Stimulated activated naive CD8-positive, alpha-beta T cell treated with anti-CD3 and anti-CD28 coated beads, Interleukin-15, amount 100 ng/mL, for 72 hours (primary cell): Measurements from ENCODE around the gene SPP2.

ENCODE experiments used
- ATAC-seq: fragments of 150-1000 bp; cut with Tn5 transposase; 2 replicates; pipeline ENCODE4 v1.10.0; 2021; ENCODE audit warnings: mild to moderate bottlenecking, moderate library complexity
- DNase-seq, 2 donors: peaks; one replicate each; pipeline ENCODE4 v3.0.0; 2021 to 2022
- H3K27ac Mint-ChIP-seq, 2 donors: one replicate each; pipeline ENCODE4 v1.8.0; 2022; ENCODE audit warnings: mild to moderate bottlenecking in 2 of 2, mixed read lengths in 2 of 2, moderate library complexity in 2 of 2
- H3K27me3 Mint-ChIP-seq: one replicate; pipeline ENCODE4 v1.8.0; 2022; ENCODE audit warnings: mixed read lengths
- H3K4me1 Mint-ChIP-seq: one replicate; pipeline ENCODE4 v1.8.0; 2022; ENCODE audit warnings: mild to moderate bottlenecking, mixed read lengths
- H3K4me3 Mint-ChIP-seq, 2 donors: one replicate each; pipeline ENCODE4 v1.8.0; 2022; ENCODE audit warnings: mild to moderate bottlenecking in 2 of 2, mixed read lengths in 2 of 2, moderate library complexity in 1 of 2
- H3K9me3 Mint-ChIP-seq, 2 donors: one replicate each; pipeline ENCODE4 v1.8.0; 2022; ENCODE audit warnings: mixed read lengths in 2 of 2

The SPP2 gene

GRCh38 chr2:234027641-234028040 lies 22.9 kb upstream of the SPP2 start:
- Mint-ChIP-seq H3K4me3 (no peak overlapping the region), H3K27ac (no peak overlapping the region), H3K4me1 (peaks cover 31% of the 10 kb centered on the region), H3K27me3 (no peaks in the 10 kb centered on the region), H3K9me3 (peaks cover 0 to 9% of the 10 kb centered on the region in 2 donors)
- ATAC-seq (no peak), DNase-seq (no peak)

GRCh38 chr2:234029150-234029733 lies 21.3 kb upstream of the SPP2 start:
- Mint-ChIP-seq H3K4me3 (no peak overlapping the region), H3K27me3 (no peaks in the 10 kb centered on the region), H3K4me1 (peaks cover 33% of the 10 kb centered on the region), H3K9me3 (peaks cover 7 to 12% of the 10 kb centered on the region in 2 donors), H3K27ac (no peak overlapping the region)
- no peak for DNase-seq
- ATAC-seq = no peak

- Mint-ChIP-seq H3K27ac (no peak overlapping the region), H3K4me3 (no peak overlapping the region), H3K4me1 (peaks cover 26% of the 10 kb centered on the region), H3K27me3 (no peaks in the 10 kb centered on the region), H3K9me3 (peaks cover 14 to 22% of the 10 kb centered on the region in 2 donors)
- no peak for ATAC-seq
- no peak for DNase-seq
Measured at GRCh38 chr2:234031207-234031606, 19.3 kb upstream of the SPP2 start.

- Mint-ChIP-seq H3K4me3 (peak overlapping the region in 1 of 2 donors; percentile 38), H3K27ac (peak overlapping the region in 1 of 2 donors; percentile 23), H3K4me1 (peaks cover 14% of the 10 kb centered on the region), H3K9me3 (peaks cover 19 to 32% of the 10 kb centered on the region in 2 donors), H3K27me3 (no peaks in the 10 kb centered on the region)
- DNase-seq (peak in 1 of 2 donors; percentile 59), ATAC-seq (peak; percentile 96)
Measured at GRCh38 chr2:234032279-234032856, 18.1 kb upstream of the SPP2 start.

- Mint-ChIP-seq H3K27me3 (no peaks in the 10 kb centered on the region), H3K9me3 (peaks cover 19 to 33% of the 10 kb centered on the region in 2 donors), H3K4me3 (no peak overlapping the region), H3K27ac (no peak overlapping the region), H3K4me1 (peaks cover 9% of the 10 kb centered on the region)
- ATAC-seq (no peak), DNase-seq (no peak)
Measured at GRCh38 chr2:234033174-234033573, 17.3 kb upstream of the SPP2 start.

GRCh38 chr2:234033885-234034284 lies 16.6 kb upstream of the SPP2 start:
- ATAC-seq (no peak), DNase-seq (no peak)
- Mint-ChIP-seq H3K27me3 (no peaks in the 10 kb centered on the region), H3K4me1 (peaks cover 9% of the 10 kb centered on the region), H3K27ac (no peak overlapping the region), H3K9me3 (peaks cover 19 to 33% of the 10 kb centered on the region in 2 donors), H3K4me3 (no peak overlapping the region)

GRCh38 chr2:234038076-234038802 lies 12.3 kb upstream of the SPP2 start:
- peaks cover 17 to 33% of the 10 kb centered on the region in 2 donors for H3K9me3 Mint-ChIP-seq
- H3K4me1 Mint-ChIP-seq = no peaks in the 10 kb centered on the region
- H3K27me3 Mint-ChIP-seq = no peaks in the 10 kb centered on the region
- no peak for DNase-seq
- H3K27ac Mint-ChIP-seq = no peak overlapping the region
- no peak overlapping the region for H3K4me3 Mint-ChIP-seq
- no peak for ATAC-seq

- Mint-ChIP-seq H3K4me3 (no peak overlapping the region), H3K4me1 (no peaks in the 10 kb centered on the region), H3K27me3 (no peaks in the 10 kb centered on the region), H3K27ac (no peak overlapping the region), H3K9me3 (peaks cover 0 to 4% of the 10 kb centered on the region in 2 donors)
- DNase-seq (no peak), ATAC-seq (no peak)
Measured at GRCh38 chr2:234044157-234044556, 6.3 kb upstream of the SPP2 start.

- ATAC-seq (no peak), DNase-seq (no peak)
- peaks cover 4% of the 10 kb centered on the region for H3K4me1 Mint-ChIP-seq
- H3K27ac Mint-ChIP-seq = no peak overlapping the region
- H3K4me3 Mint-ChIP-seq = no peak overlapping the region
- no peaks in the 10 kb centered on the region for H3K27me3 Mint-ChIP-seq
- H3K9me3 Mint-ChIP-seq = peaks cover 0 to 4% of the 10 kb centered on the region in 2 donors
Measured at GRCh38 chr2:234046521-234046920, 4.0 kb upstream of the SPP2 start.

- H3K4me1 Mint-ChIP-seq = peaks cover 7% of the 10 kb centered on the region
- DNase-seq = no peak
- H3K4me3 Mint-ChIP-seq = no peak overlapping the region
- no peaks in the 10 kb centered on the region for H3K27me3 Mint-ChIP-seq
- ATAC-seq = no peak
- no peak overlapping the region for H3K27ac Mint-ChIP-seq
- H3K9me3 Mint-ChIP-seq = peaks cover 0 to 4% of the 10 kb centered on the region in 2 donors
Measured at GRCh38 chr2:234047361-234047760, 3.1 kb upstream of the SPP2 start.

GRCh38 chr2:234048049-234048448 lies 2.5 kb upstream of the SPP2 start:
- no peak for ATAC-seq
- no peak overlapping the region for H3K4me3 Mint-ChIP-seq
- DNase-seq = no peak
- no peaks in the 10 kb centered on the region for H3K27me3 Mint-ChIP-seq
- peaks cover 0 to 4% of the 10 kb centered on the region in 2 donors for H3K9me3 Mint-ChIP-seq
- peaks cover 7% of the 10 kb centered on the region for H3K4me1 Mint-ChIP-seq
- H3K27ac Mint-ChIP-seq = no peak overlapping the region

- DNase-seq (no peak), ATAC-seq (no peak)
- Mint-ChIP-seq H3K4me3 (no peak overlapping the region), H3K27me3 (no peaks in the 10 kb centered on the region), H3K27ac (no peak overlapping the region), H3K4me1 (peaks cover 7% of the 10 kb centered on the region), H3K9me3 (peaks cover 4 to 8% of the 10 kb centered on the region in 2 donors)
Measured at GRCh38 chr2:234051374-234052070, 1.0 kb downstream of the SPP2 start.

- ATAC-seq = no peak
- H3K4me3 Mint-ChIP-seq = no peak overlapping the region
- DNase-seq = no peak
- peaks cover 0 to 5% of the 10 kb centered on the region in 2 donors for H3K9me3 Mint-ChIP-seq
- peaks cover 1% of the 10 kb centered on the region for H3K4me1 Mint-ChIP-seq
- H3K27ac Mint-ChIP-seq = no peak overlapping the region
- no peaks in the 10 kb centered on the region for H3K27me3 Mint-ChIP-seq
Measured at GRCh38 chr2:234058881-234059280, 8.4 kb downstream of the SPP2 start.

GRCh38 chr2:234060236-234060635 lies 9.7 kb downstream of the SPP2 start:
- DNase-seq (no peak), ATAC-seq (no peak)
- H3K27me3 Mint-ChIP-seq = no peaks in the 10 kb centered on the region
- no peak overlapping the region for H3K27ac Mint-ChIP-seq
- H3K9me3 Mint-ChIP-seq = no peaks in the 10 kb centered on the region
- H3K4me1 Mint-ChIP-seq = peaks cover 6% of the 10 kb centered on the region
- no peak overlapping the region for H3K4me3 Mint-ChIP-seq

- no peak overlapping the region for H3K4me3 Mint-ChIP-seq
- no peaks in the 10 kb centered on the region for H3K9me3 Mint-ChIP-seq
- H3K27ac Mint-ChIP-seq = no peak overlapping the region
- H3K4me1 Mint-ChIP-seq = peaks cover 6% of the 10 kb centered on the region
- ATAC-seq = no peak
- no peak for DNase-seq
- H3K27me3 Mint-ChIP-seq = no peaks in the 10 kb centered on the region
Measured at GRCh38 chr2:234061624-234062257, 11.2 kb downstream of the SPP2 start.
